ENCODE data around the gene RUNX2. TPM values are rescaled to one million over a fixed set of nuclear protein-coding genes. Genes with fewer than 3 reads are reported as not detected.

Gene RUNX2
- total and polyA plus RNA-seq, 2 donors (not counting 1 experiment from before 2014, with no cell fraction given) = 1.3 to 2.4 TPM

DNA sequence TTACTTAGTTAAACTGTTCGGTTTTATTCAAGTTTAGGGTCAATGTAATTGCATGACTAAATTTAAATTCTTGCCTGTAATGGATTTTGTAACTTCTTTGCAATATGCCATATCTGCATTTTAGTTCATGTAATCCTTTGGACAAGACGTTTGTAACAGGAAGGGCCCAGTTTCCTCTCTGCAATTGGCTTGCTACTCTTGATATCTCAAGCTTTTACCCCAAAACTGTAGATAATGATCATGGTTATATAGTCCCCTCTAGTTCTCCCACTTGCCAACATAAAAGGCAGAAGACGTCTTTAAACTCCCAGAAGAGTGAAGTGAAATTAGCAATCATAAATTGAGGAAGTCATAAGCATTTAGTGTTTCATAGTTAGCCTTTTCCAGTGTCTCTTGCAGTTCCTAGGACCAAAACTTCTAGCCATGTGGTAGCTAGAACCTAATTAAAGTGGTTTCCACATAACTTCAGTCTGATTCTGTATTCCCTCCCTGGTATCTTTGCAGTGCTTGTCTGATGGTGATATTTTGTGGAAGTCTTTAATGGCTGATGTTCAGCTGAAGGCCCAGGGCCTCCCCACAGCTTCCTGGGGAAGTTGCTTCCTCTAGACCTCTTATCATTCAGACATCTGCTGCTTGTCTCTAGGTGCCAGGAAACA is 167.4 kb downstream of the RUNX2 start:
- no peaks in the 10 kb centered on the region for H3K27me3 ChIP-seq (replicated peaks in 1 of 4; ENCODE audit: control extremely low read depth in 1 of 4, control insufficient read depth in 3 of 4, insufficient read depth in 4 of 4, low read length in 3 of 4)
- H3K79me2 ChIP-seq (ENCODE audit: control insufficient read depth, insufficient read depth, low read length) = no peaks in the 10 kb centered on the region
- POLR2A ChIA-PET = no interaction called here
- H3K27ac ChIP-seq (ENCODE audit: low read length in 2 of 2) = no peak overlapping the region
- no peaks in the 10 kb centered on the region for H3K36me3 ChIP-seq (replicated peaks in 1 of 2; ENCODE audit: control extremely low read depth in 1 of 2, control insufficient read depth in 1 of 2, extremely low read depth in 1 of 2, insufficient read depth in 2 of 2, low read length in 1 of 2)
- WGBS (ENCODE audit: insufficient coverage) = no CpG with 5 or more reads among the region's 3 CpGs
- no peaks in the 10 kb centered on the region for H3K9me3 Mint-ChIP-seq (ENCODE audit: insufficient read depth)
- peak; percentile 47 for DNase-seq
- peak overlapping the region; percentile 3 for H3K4me3 Mint-ChIP-seq
- H3K4me1 Mint-ChIP-seq = peaks cover 23% of the 10 kb centered on the region
- TF ChIP-seq EZH2 (IDR thresholded peaks at IDR 0.05; ENCODE audit: borderline replicate concordance, insufficient read depth, low read depth, low read length, poor library complexity, severe bottlenecking) = no peak
- TF ChIP-seq, protein P1, sequence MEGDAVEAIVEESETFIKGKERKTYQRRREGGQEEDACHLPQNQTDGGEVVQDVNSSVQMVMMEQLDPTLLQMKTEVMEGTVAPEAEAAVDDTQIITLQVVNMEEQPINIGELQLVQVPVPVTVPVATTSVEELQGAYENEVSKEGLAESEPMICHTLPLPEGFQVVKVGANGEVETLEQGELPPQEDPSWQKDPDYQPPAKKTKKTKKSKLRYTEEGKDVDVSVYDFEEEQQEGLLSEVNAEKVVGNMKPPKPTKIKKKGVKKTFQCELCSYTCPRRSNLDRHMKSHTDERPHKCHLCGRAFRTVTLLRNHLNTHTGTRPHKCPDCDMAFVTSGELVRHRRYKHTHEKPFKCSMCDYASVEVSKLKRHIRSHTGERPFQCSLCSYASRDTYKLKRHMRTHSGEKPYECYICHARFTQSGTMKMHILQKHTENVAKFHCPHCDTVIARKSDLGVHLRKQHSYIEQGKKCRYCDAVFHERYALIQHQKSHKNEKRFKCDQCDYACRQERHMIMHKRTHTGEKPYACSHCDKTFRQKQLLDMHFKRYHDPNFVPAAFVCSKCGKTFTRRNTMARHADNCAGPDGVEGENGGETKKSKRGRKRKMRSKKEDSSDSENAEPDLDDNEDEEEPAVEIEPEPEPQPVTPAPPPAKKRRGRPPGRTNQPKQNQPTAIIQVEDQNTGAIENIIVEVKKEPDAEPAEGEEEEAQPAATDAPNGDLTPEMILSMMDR (IDR thresholded peaks at IDR 0.05) = no peak
- peak overlapping the region; percentile 46 for H2AFZ ChIP-seq (ENCODE audit: insufficient read depth, low read depth, low read length, poor library complexity, severe bottlenecking)
- no peak overlapping the region for H3K4me3 ChIP-seq (ENCODE audit: control extremely low read depth in 1 of 5, extremely low read depth in 1 of 5, insufficient read depth in 1 of 5, low read depth in 2 of 5, low read length in 4 of 5)
- H3K9me3 ChIP-seq (ENCODE audit: control extremely low read depth in 1 of 3, control insufficient read depth in 2 of 3, insufficient read depth in 1 of 3, low read length in 2 of 3) = no peaks in the 10 kb centered on the region
- H3K27me3 Mint-ChIP-seq = no peaks in the 10 kb centered on the region
- CTCF ChIA-PET = no interaction called here
- peak overlapping the region; percentile 48 for H3K27ac Mint-ChIP-seq
- intact Hi-C loops (cut with micrococcal nuclease) = no loop called here
- no peaks in the 10 kb centered on the region for H4K20me1 ChIP-seq (ENCODE audit: control insufficient read depth, insufficient read depth, low read length, poor library complexity, severe bottlenecking)
- H3K9ac ChIP-seq (ENCODE audit: low read length) = no peak overlapping the region
- ATAC-seq (ENCODE audit: low read depth) = peak; percentile 33
- H3K4me1 ChIP-seq (ENCODE audit: control insufficient read depth in 2 of 2, insufficient read depth in 2 of 2, low read length in 2 of 2) = peaks cover 18 to 22% of the 10 kb centered on the region in 2 donors
- peak overlapping the region; percentile 38 for H3K4me2 ChIP-seq (replicated peaks; ENCODE audit: low read depth, low read length, poor library complexity, severe bottlenecking)

DNA sequence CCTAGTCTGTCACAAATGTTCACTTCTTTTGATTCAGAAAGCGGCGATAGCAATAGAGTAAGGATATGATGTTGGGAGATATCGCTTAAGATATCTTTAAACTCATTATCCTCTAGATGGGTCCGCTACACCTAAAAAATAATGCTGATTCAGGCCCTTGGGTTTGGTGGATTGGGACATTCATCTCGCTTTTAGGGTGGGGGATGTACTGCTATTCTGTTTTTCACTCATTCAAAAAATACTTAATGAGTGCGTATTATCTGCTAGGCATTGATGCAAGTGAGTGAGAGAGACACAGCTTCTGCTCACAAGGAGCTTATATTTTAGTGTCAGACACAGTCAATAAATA is 167.9 kb downstream of the RUNX2 start:
- intact Hi-C loops (cut with micrococcal nuclease) = no loop called here
- H3K4me2 ChIP-seq (replicated peaks; ENCODE audit: low read depth, low read length, poor library complexity, severe bottlenecking) = peak overlapping the region; percentile 38
- peak overlapping the region; percentile 46 for H2AFZ ChIP-seq (ENCODE audit: insufficient read depth, low read depth, low read length, poor library complexity, severe bottlenecking)
- H3K9me3 Mint-ChIP-seq (ENCODE audit: insufficient read depth) = no peaks in the 10 kb centered on the region
- H3K4me3 Mint-ChIP-seq = no peak overlapping the region
- H3K4me1 Mint-ChIP-seq = peaks cover 23% of the 10 kb centered on the region
- no peak for DNase-seq
- H3K27ac ChIP-seq (ENCODE audit: low read length in 2 of 2) = no peak overlapping the region
- H3K4me3 ChIP-seq (ENCODE audit: control extremely low read depth in 1 of 5, extremely low read depth in 1 of 5, insufficient read depth in 1 of 5, low read depth in 2 of 5, low read length in 4 of 5) = no peak overlapping the region
- no peaks in the 10 kb centered on the region for H3K27me3 ChIP-seq (replicated peaks in 1 of 4; ENCODE audit: control extremely low read depth in 1 of 4, control insufficient read depth in 3 of 4, insufficient read depth in 4 of 4, low read length in 3 of 4)
- H3K9ac ChIP-seq (ENCODE audit: low read length) = no peak overlapping the region
- ChIA-PET CTCF (no interaction called here), POLR2A (no interaction called here)
- no peak for TF ChIP-seq EZH2 (IDR thresholded peaks at IDR 0.05; ENCODE audit: borderline replicate concordance, insufficient read depth, low read depth, low read length, poor library complexity, severe bottlenecking)
- TF ChIP-seq, protein P1 (IDR thresholded peaks at IDR 0.05) = no peak
- ATAC-seq (ENCODE audit: low read depth) = no peak
- H3K4me1 ChIP-seq (ENCODE audit: control insufficient read depth in 2 of 2, insufficient read depth in 2 of 2, low read length in 2 of 2) = peaks cover 18 to 22% of the 10 kb centered on the region in 2 donors
- no peaks in the 10 kb centered on the region for H4K20me1 ChIP-seq (ENCODE audit: control insufficient read depth, insufficient read depth, low read length, poor library complexity, severe bottlenecking)
- H3K27ac Mint-ChIP-seq = peak overlapping the region; percentile 48
- no peaks in the 10 kb centered on the region for H3K27me3 Mint-ChIP-seq
- no peaks in the 10 kb centered on the region for H3K36me3 ChIP-seq (replicated peaks in 1 of 2; ENCODE audit: control extremely low read depth in 1 of 2, control insufficient read depth in 1 of 2, extremely low read depth in 1 of 2, insufficient read depth in 2 of 2, low read length in 1 of 2)
- H3K9me3 ChIP-seq (ENCODE audit: control extremely low read depth in 1 of 3, control insufficient read depth in 2 of 3, insufficient read depth in 1 of 3, low read length in 2 of 3) = no peaks in the 10 kb centered on the region
- WGBS (ENCODE audit: insufficient coverage) = no CpG with 5 or more reads among the region's 6 CpGs
- no peaks in the 10 kb centered on the region for H3K79me2 ChIP-seq (ENCODE audit: control insufficient read depth, insufficient read depth, low read length)
